OCI-LY1 (cell line): Measurements from ENCODE around the gene GBE1.

Source experiments
- H2AFZ ChIP-seq: fragments of 200-600 bp; sonication (generic), shearing (Covaris generic); 2 replicates; pipeline ENCODE4 v1.6.0; 2014; ENCODE audit warnings: antibody characterized with exemption, mild to moderate bottlenecking, low read length
- H3F3A ChIP-seq: fragments of 200-600 bp; sonication (generic), shearing (Covaris generic); 2 replicates; pipeline ENCODE4 v1.6.0; 2014; ENCODE audit warnings: mild to moderate bottlenecking, antibody characterized with exemption, low read length, moderate library complexity; ENCODE audit not compliant: insufficient read depth
- H3K27ac ChIP-seq: fragments of 200-600 bp; sonication (generic); 2 replicates; pipeline ENCODE4 v1.5.1; 2014; ENCODE audit warnings: low read length, mixed run types, mild to moderate bottlenecking, low read depth; ENCODE audit not compliant: poor library complexity, severe bottlenecking
- H3K27me3 ChIP-seq: fragments of 200-600 bp; sonication (generic); 2 replicates; pipeline ENCODE4 v1.6.0; 2014; ENCODE audit warnings: antibody characterized with exemption, mild to moderate bottlenecking, low read length, moderate library complexity; ENCODE audit not compliant: insufficient read depth
- H3K36me3 ChIP-seq: fragments of 200-600 bp; sonication (generic); 2 replicates; pipeline ENCODE4 v1.6.1; 2014; ENCODE audit warnings: mild to moderate bottlenecking, antibody characterized with exemption, low read length, moderate library complexity, mixed read lengths; ENCODE audit not compliant: insufficient read depth
- H3K4me1 ChIP-seq: fragments of 200-600 bp; sonication (generic); 2 replicates; pipeline ENCODE4 v1.5.1; 2014; ENCODE audit warnings: mild to moderate bottlenecking, low read length, moderate library complexity; ENCODE audit not compliant: insufficient read depth, severe bottlenecking
- H3K4me2 ChIP-seq: fragments of 200-600 bp; sonication (generic), shearing (Covaris generic); 2 replicates; pipeline ENCODE4 v1.6.1; 2014; ENCODE audit warnings: low read length
- H3K4me3 ChIP-seq: fragments of 200-600 bp; sonication (generic); 2 replicates; pipeline ENCODE4 v1.5.1; 2014; ENCODE audit warnings: low read length, low read depth, mild to moderate bottlenecking, mixed read lengths; ENCODE audit not compliant: poor library complexity, severe bottlenecking
- H3K79me2 ChIP-seq: fragments of 200-600 bp; shearing (Covaris generic); 2 replicates; pipeline ENCODE4 v1.6.1; 2016; ENCODE audit warnings: mixed run types, low read length, mixed read lengths; ENCODE audit not compliant: insufficient read depth
- H3K9ac ChIP-seq: fragments of 200-600 bp; sonication (generic), shearing (Covaris generic); 2 replicates; pipeline ENCODE4 v1.6.1; 2014; ENCODE audit warnings: mild to moderate bottlenecking, low read length, mixed read lengths
- H3K9me2 ChIP-seq: fragments of 200-600 bp; sonication (generic), shearing (Covaris generic); 2 replicates; pipeline ENCODE4 v1.6.1; 2014; ENCODE audit warnings: low read depth, mild to moderate bottlenecking, low read length, mixed read lengths
- H3K9me3 ChIP-seq: fragments of 200-600 bp; shearing (Covaris generic); 2 replicates; pipeline ENCODE4 v1.6.1; 2014; ENCODE audit warnings: low read length, mixed read lengths
- H4K20me1 ChIP-seq: fragments of 200-600 bp; sonication (generic), shearing (Covaris generic); 2 replicates; pipeline ENCODE4 v1.6.0; 2016; ENCODE audit warnings: mild to moderate bottlenecking, low read length; ENCODE audit not compliant: insufficient read depth
- CTCF ChIP-seq: fragments of 200-600 bp; sonication (generic), shearing (Covaris generic); IDR thresholded peaks from 2 replicates; pipeline ENCODE4 v1.5.1; 2017; ENCODE audit warnings: mild to moderate bottlenecking, antibody characterized with exemption, low read length, moderate library complexity, mixed read lengths
- EZH2 ChIP-seq: fragments of 200-600 bp; sonication (generic), shearing (Covaris generic); IDR thresholded peaks from 2 replicates; pipeline ENCODE4 v1.8.0; 2017; ENCODE audit warnings: borderline replicate concordance, mixed run types, mild to moderate bottlenecking, antibody characterized with exemption, low read length, moderate library complexity, mixed read lengths

Gene GBE1

GRCh38 chr3:81788610-81789009 lies 27.2 kb upstream of the GBE1 start:
- Histone ChIP-seq H3K9ac (no peak overlapping the region), H3F3A (no peaks in the 10 kb centered on the region), H4K20me1 (no peaks in the 10 kb centered on the region), H3K4me2 (no peak overlapping the region), H2AFZ (no peak overlapping the region), H3K4me3 (no peak overlapping the region), H3K9me3 (no peaks in the 10 kb centered on the region), H3K36me3 (no peaks in the 10 kb centered on the region), H3K9me2 (no peaks in the 10 kb centered on the region), H3K79me2 (no peaks in the 10 kb centered on the region), H3K4me1 (no peaks in the 10 kb centered on the region), H3K27ac (no peak overlapping the region), H3K27me3 (no peaks in the 10 kb centered on the region)
- TF ChIP-seq CTCF (no peak), EZH2 (no peak)

- Histone ChIP-seq H4K20me1 (no peaks in the 10 kb centered on the region), H3K9ac (no peak overlapping the region), H3K4me1 (no peaks in the 10 kb centered on the region), H3K27ac (no peak overlapping the region), H3F3A (no peaks in the 10 kb centered on the region), H3K36me3 (no peaks in the 10 kb centered on the region), H2AFZ (no peak overlapping the region), H3K9me3 (no peaks in the 10 kb centered on the region), H3K27me3 (no peaks in the 10 kb centered on the region), H3K4me3 (no peak overlapping the region), H3K9me2 (no peaks in the 10 kb centered on the region), H3K4me2 (no peak overlapping the region), H3K79me2 (no peaks in the 10 kb centered on the region)
- TF ChIP-seq CTCF (no peak), EZH2 (no peak)
These were observed 26.6 kb upstream of the GBE1 start for GRCh38 chr3:81788044-81788443.

GRCh38 chr3:81782585-81782984 lies 21.1 kb upstream of the GBE1 start:
- H3K4me2 ChIP-seq = no peak overlapping the region
- H3K27me3 ChIP-seq = no peaks in the 10 kb centered on the region
- no peaks in the 10 kb centered on the region for H3K9me2 ChIP-seq
- H3K36me3 ChIP-seq = no peaks in the 10 kb centered on the region
- no peak overlapping the region for H3K27ac ChIP-seq
- no peaks in the 10 kb centered on the region for H3K79me2 ChIP-seq
- TF ChIP-seq EZH2 = no peak
- no peak for TF ChIP-seq CTCF
- H4K20me1 ChIP-seq = no peaks in the 10 kb centered on the region
- H2AFZ ChIP-seq = no peak overlapping the region
- no peak overlapping the region for H3K4me3 ChIP-seq
- H3K9ac ChIP-seq = no peak overlapping the region
- no peaks in the 10 kb centered on the region for H3F3A ChIP-seq
- H3K4me1 ChIP-seq = no peaks in the 10 kb centered on the region
- H3K9me3 ChIP-seq = no peaks in the 10 kb centered on the region
